ENCODE results near the gene SCARB1.

Gene SCARB1

GRCh38 chr12:124733086-124733485, 130.6 kb downstream of the SCARB1 start:
- Histone ChIP-seq H3K4me1 (ENCODE audit: low read length) (no peaks in the 10 kb centered on the region), H4K20me1 (ENCODE audit: insufficient read depth, low read length) (no peaks in the 10 kb centered on the region), H3K79me2 (ENCODE audit: low read length) (no peaks in the 10 kb centered on the region), H3K4me2 (ENCODE audit: low read depth, low read length) (no peak overlapping the region), H3K9me3 (replicated peaks; ENCODE audit: insufficient read depth, low read length) (no peaks in the 10 kb centered on the region), H3F3A (ENCODE audit: insufficient read depth, low read length) (no peaks in the 10 kb centered on the region), H3K27me3 (replicated peaks; ENCODE audit: insufficient read depth, low read length) (no peaks in the 10 kb centered on the region), H3K36me3 (replicated peaks; ENCODE audit: insufficient read depth, low read length) (no peaks in the 10 kb centered on the region), H3K27ac (ENCODE audit: low read length) (no peak overlapping the region), H3K4me3 (ENCODE audit: low read length) (no peak overlapping the region), H2AFZ (ENCODE audit: low read length) (no peak overlapping the region), H3K9me2 (replicated peaks; ENCODE audit: insufficient read depth, low read length) (no peaks in the 10 kb centered on the region), H3K9ac (ENCODE audit: low read length) (no peak overlapping the region)
- no peak for DNase-seq
- TF ChIP-seq EZH2 (optimal IDR thresholded peaks at IDR 0.05; ENCODE audit: low read depth, low read length) = no peak
- TF ChIP-seq, protein P1, sequence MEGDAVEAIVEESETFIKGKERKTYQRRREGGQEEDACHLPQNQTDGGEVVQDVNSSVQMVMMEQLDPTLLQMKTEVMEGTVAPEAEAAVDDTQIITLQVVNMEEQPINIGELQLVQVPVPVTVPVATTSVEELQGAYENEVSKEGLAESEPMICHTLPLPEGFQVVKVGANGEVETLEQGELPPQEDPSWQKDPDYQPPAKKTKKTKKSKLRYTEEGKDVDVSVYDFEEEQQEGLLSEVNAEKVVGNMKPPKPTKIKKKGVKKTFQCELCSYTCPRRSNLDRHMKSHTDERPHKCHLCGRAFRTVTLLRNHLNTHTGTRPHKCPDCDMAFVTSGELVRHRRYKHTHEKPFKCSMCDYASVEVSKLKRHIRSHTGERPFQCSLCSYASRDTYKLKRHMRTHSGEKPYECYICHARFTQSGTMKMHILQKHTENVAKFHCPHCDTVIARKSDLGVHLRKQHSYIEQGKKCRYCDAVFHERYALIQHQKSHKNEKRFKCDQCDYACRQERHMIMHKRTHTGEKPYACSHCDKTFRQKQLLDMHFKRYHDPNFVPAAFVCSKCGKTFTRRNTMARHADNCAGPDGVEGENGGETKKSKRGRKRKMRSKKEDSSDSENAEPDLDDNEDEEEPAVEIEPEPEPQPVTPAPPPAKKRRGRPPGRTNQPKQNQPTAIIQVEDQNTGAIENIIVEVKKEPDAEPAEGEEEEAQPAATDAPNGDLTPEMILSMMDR (IDR thresholded peaks at IDR 0.05; ENCODE audit: low read length) = no peak

DNA sequence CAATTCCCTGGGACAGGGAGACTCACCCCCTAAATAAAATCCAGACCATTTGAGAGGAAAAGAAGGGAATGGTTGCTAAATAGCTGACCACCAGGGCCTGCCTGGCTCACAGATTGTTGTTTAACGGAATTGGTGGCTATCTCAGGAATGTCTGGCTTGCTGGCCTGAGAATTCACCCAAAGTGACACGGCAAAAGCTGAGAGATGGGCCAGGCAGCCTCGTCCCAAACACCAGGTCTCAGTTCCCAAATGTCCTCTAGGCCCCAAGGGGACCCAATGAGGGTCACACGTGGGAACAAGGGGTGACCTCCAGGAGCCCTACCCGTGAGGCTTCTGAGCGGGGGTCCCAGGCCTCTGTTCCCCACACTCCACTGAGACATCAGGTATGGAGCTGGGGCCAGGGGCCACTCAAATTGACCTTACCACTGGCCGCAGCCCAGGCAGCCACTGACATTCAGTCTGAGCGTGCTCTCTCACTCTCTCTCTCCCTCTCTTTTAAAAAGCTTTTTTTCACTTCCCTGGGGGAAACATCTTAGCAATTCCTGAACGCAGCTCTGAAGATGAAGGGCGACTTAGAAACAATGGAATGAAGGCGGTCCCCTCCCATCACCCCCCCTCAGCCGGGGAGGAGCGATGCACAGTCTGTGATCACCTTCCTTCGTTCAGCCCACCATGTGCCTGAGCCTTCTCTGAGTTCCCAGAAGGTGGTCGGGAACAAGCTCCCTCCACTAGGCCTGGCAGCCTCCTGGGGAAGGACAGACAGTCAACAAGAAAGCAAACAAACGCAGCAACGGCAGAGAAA, 131.2 kb downstream of the SCARB1 start:
- H3K27me3 ChIP-seq (replicated peaks; ENCODE audit: insufficient read depth, low read length) = no peaks in the 10 kb centered on the region
- no peaks in the 10 kb centered on the region for H3K4me1 ChIP-seq (ENCODE audit: low read length)
- no peak for TF ChIP-seq EZH2 (optimal IDR thresholded peaks at IDR 0.05; ENCODE audit: low read depth, low read length)
- TF ChIP-seq EZH2phosphoT487 (IDR thresholded peaks at IDR 0.05; ENCODE audit: low read length) = no peak
- TF ChIP-seq, protein P1 (IDR thresholded peaks at IDR 0.05; ENCODE audit: low read length) = no peak
- H3K9me3 ChIP-seq (replicated peaks; ENCODE audit: insufficient read depth, low read length) = no peaks in the 10 kb centered on the region
- no peaks in the 10 kb centered on the region for H4K20me1 ChIP-seq (ENCODE audit: insufficient read depth, low read length)
- no peaks in the 10 kb centered on the region for H3K36me3 ChIP-seq (replicated peaks; ENCODE audit: insufficient read depth, low read length)
- H3K27ac ChIP-seq (ENCODE audit: low read length) = no peak overlapping the region
- no peaks in the 10 kb centered on the region for H3F3A ChIP-seq (ENCODE audit: insufficient read depth, low read length)
- H3K9me2 ChIP-seq (replicated peaks; ENCODE audit: insufficient read depth, low read length) = no peaks in the 10 kb centered on the region
- H3K4me2 ChIP-seq (ENCODE audit: low read depth, low read length) = no peak overlapping the region
- no peak overlapping the region for H2AFZ ChIP-seq (ENCODE audit: low read length)
- H3K79me2 ChIP-seq (ENCODE audit: low read length) = no peaks in the 10 kb centered on the region
- DNase-seq = no peak
- H3K4me3 ChIP-seq (ENCODE audit: low read length) = no peak overlapping the region
- no peak overlapping the region for H3K9ac ChIP-seq (ENCODE audit: low read length)

DNA sequence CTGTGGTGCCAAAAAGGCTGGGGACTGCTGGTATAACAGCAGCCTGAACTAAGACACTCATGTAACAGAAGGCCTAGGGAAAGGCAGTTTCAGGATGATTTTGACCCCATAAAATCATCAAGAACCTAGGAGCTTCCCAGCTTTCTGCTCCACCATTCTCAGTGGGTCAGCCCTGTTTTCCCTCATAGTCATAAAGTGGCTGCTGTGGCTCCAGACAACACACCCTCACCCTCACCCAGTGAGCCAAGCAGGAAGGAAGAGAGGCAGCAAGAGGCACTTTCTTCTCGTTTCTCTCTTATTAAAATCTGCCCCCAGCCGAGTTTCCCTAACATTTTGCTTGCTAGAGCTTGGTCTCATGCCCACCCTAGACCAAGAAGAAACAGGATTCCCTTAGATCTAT, 131.8 kb downstream of the SCARB1 start:
- no peaks in the 10 kb centered on the region for H4K20me1 ChIP-seq (ENCODE audit: insufficient read depth, low read length)
- DNase-seq = no peak
- H3K27me3 ChIP-seq (replicated peaks; ENCODE audit: insufficient read depth, low read length) = no peaks in the 10 kb centered on the region
- no peaks in the 10 kb centered on the region for H3K9me2 ChIP-seq (replicated peaks; ENCODE audit: insufficient read depth, low read length)
- H3K4me2 ChIP-seq (ENCODE audit: low read depth, low read length) = no peak overlapping the region
- H3K4me3 ChIP-seq (ENCODE audit: low read length) = no peak overlapping the region
- no peaks in the 10 kb centered on the region for H3F3A ChIP-seq (ENCODE audit: insufficient read depth, low read length)
- H3K27ac ChIP-seq (ENCODE audit: low read length) = no peak overlapping the region
- no peaks in the 10 kb centered on the region for H3K36me3 ChIP-seq (replicated peaks; ENCODE audit: insufficient read depth, low read length)
- TF ChIP-seq EZH2 (optimal IDR thresholded peaks at IDR 0.05; ENCODE audit: low read depth, low read length) (no peak), EZH2phosphoT487 (IDR thresholded peaks at IDR 0.05; ENCODE audit: low read length) (no peak)
- no peak overlapping the region for H2AFZ ChIP-seq (ENCODE audit: low read length)
- no peak overlapping the region for H3K9ac ChIP-seq (ENCODE audit: low read length)
- no peaks in the 10 kb centered on the region for H3K79me2 ChIP-seq (ENCODE audit: low read length)
- H3K4me1 ChIP-seq (ENCODE audit: low read length) = no peaks in the 10 kb centered on the region
- H3K9me3 ChIP-seq (replicated peaks; ENCODE audit: insufficient read depth, low read length) = no peaks in the 10 kb centered on the region

DNA sequence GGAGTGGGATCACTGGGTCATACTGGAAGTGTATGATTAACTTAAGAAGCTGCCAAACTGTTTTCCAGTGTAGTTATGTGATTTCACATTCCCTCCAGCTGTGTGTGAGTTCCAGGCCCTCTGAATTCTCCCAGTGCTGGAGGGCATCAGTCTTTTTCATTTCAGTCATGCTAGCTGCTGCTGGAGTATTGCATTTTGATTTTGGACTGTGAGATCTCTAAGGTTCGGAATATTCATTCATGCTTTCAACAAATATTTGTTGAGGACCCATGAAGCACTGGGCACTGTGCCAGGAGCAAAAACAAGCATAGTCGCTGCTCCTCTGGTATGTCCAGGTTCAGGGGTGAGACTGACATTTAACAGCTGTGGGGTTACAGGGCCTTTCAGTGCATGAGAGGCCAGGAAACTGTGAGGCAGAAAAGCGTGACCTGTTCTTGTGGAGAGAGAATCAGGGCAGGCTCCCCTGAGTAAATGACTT, 133.2 kb downstream of the SCARB1 start:
- no peaks in the 10 kb centered on the region for H3K36me3 ChIP-seq (replicated peaks; ENCODE audit: insufficient read depth, low read length)
- H3K9ac ChIP-seq (ENCODE audit: low read length) = no peak overlapping the region
- no peak overlapping the region for H3K4me2 ChIP-seq (ENCODE audit: low read depth, low read length)
- TF ChIP-seq, protein P1 (IDR thresholded peaks at IDR 0.05; ENCODE audit: low read length) = no peak
- TF ChIP-seq EZH2phosphoT487 (IDR thresholded peaks at IDR 0.05; ENCODE audit: low read length) = no peak
- no peak for TF ChIP-seq EZH2 (optimal IDR thresholded peaks at IDR 0.05; ENCODE audit: low read depth, low read length)
- peaks cover 5% of the 10 kb centered on the region for H3K4me1 ChIP-seq (ENCODE audit: low read length)
- H4K20me1 ChIP-seq (ENCODE audit: insufficient read depth, low read length) = no peaks in the 10 kb centered on the region
- no peak for DNase-seq
- no peak overlapping the region for H2AFZ ChIP-seq (ENCODE audit: low read length)
- H3F3A ChIP-seq (ENCODE audit: insufficient read depth, low read length) = no peaks in the 10 kb centered on the region
- H3K9me3 ChIP-seq (replicated peaks; ENCODE audit: insufficient read depth, low read length) = no peaks in the 10 kb centered on the region
- H3K27ac ChIP-seq (ENCODE audit: low read length) = no peak overlapping the region
- H3K27me3 ChIP-seq (replicated peaks; ENCODE audit: insufficient read depth, low read length) = no peaks in the 10 kb centered on the region
- no peak overlapping the region for H3K4me3 ChIP-seq (ENCODE audit: low read length)
- no peaks in the 10 kb centered on the region for H3K79me2 ChIP-seq (ENCODE audit: low read length)
- no peaks in the 10 kb centered on the region for H3K9me2 ChIP-seq (replicated peaks; ENCODE audit: insufficient read depth, low read length)
